Measurements from ENCODE around the gene RFX6.

DNA sequence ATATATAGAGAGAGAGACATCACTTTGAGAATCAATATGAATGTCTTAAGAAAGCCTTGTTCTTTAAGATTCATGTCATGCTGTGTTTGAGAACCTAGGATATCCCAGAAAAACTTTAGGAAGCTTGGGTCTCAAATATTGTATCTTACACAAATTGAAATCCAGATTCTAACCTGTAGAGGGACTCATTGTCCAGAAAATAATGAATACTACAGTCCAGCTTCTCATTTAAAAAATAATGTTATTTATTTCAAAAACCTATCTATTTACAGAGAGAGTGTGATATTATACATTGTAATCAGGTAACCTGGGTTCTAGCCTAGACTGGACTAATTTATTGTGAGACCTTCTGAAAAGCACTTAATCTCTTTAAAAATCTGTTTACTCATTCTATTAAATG lies 4.2 kb downstream of the RFX6 start:
- TF ChIP-seq, protein P1, sequence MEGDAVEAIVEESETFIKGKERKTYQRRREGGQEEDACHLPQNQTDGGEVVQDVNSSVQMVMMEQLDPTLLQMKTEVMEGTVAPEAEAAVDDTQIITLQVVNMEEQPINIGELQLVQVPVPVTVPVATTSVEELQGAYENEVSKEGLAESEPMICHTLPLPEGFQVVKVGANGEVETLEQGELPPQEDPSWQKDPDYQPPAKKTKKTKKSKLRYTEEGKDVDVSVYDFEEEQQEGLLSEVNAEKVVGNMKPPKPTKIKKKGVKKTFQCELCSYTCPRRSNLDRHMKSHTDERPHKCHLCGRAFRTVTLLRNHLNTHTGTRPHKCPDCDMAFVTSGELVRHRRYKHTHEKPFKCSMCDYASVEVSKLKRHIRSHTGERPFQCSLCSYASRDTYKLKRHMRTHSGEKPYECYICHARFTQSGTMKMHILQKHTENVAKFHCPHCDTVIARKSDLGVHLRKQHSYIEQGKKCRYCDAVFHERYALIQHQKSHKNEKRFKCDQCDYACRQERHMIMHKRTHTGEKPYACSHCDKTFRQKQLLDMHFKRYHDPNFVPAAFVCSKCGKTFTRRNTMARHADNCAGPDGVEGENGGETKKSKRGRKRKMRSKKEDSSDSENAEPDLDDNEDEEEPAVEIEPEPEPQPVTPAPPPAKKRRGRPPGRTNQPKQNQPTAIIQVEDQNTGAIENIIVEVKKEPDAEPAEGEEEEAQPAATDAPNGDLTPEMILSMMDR (IDR thresholded peaks at IDR 0.05), result peak in 4 of 7 experiments; percentile 13 to 32 (median 26)
- TF ChIP-seq POLR2A (IDR thresholded peaks at IDR 0.05), result no peak

Measured in body of pancreas (tissue), 4 donors.